WTC11 (cell line): Measurements from ENCODE around the gene FTMT. TPM values are rescaled to one million over a fixed set of nuclear protein-coding genes. Genes with fewer than 3 reads are reported as not detected.
A peak's percentile ranks its signal among the peaks of the same experiment; 100 is the strongest.

Source experiments
- ATAC-seq: fragments of 200-7000 bp; cut with Tn5 transposase; 2 replicates; pipeline ENCODE4 v1.10.0; 2021; ENCODE audit warnings: mild to moderate bottlenecking, moderate library complexity
- CTCF ChIA-PET: fragments of 300-600 bp; sonication (Branson Sonifier 250); formaldehyde crosslinking; loops from one replicate; lab custom pipeline; 2021; ENCODE audit warnings: antibody characterized with exemption; lab: Charles Lee
- POLR2A ChIA-PET: fragments of 350-600 bp; sonication (Branson Sonifier 250); formaldehyde crosslinking; loops from one replicate; lab custom pipeline; 2021; ENCODE audit warnings: antibody characterized with exemption; lab: Charles Lee
- DNase-seq: peaks from one replicate; pipeline ENCODE4 v3.0.0; 2021; ENCODE audit warnings: low spot score
- H3K27ac Mint-ChIP-seq: 2 replicates; pipeline ENCODE4 v1.8.0; 2021; ENCODE audit warnings: mixed read lengths
- H3K27me3 Mint-ChIP-seq: 2 replicates; pipeline ENCODE4 v1.8.0; 2021; ENCODE audit warnings: low read depth, mild to moderate bottlenecking, moderate library complexity, mixed read lengths
- H3K36me3 Mint-ChIP-seq: 2 replicates; pipeline ENCODE4 v1.8.0; 2021; ENCODE audit warnings: mixed read lengths
- H3K4me1 Mint-ChIP-seq: 2 replicates; pipeline ENCODE4 v1.8.0; 2022; ENCODE audit warnings: mixed read lengths
- H3K4me3 Mint-ChIP-seq: 2 replicates; pipeline ENCODE4 v1.8.0; 2021; ENCODE audit warnings: mild to moderate bottlenecking, moderate library complexity, mixed read lengths
- H3K9me3 Mint-ChIP-seq: 2 replicates; pipeline ENCODE4 v1.8.0; 2021; ENCODE audit warnings: mixed read lengths
- CREM ChIP-seq: sonication (generic); formaldehyde crosslinking; IDR thresholded peaks from 2 replicates; pipeline ENCODE4 v1.8.1; 2022; ENCODE audit warnings: mild to moderate bottlenecking, missing genetic modification reagents, moderate library complexity
- FOXK1 ChIP-seq: sonication (generic); formaldehyde crosslinking; IDR thresholded peaks from 2 replicates; pipeline ENCODE4 v1.8.0; 2022; ENCODE audit warnings: mild to moderate bottlenecking, moderate library complexity, missing genetic modification reagents
- GABPB1 ChIP-seq: sonication (generic); formaldehyde crosslinking; IDR thresholded peaks from 2 replicates; pipeline ENCODE4 v1.8.1; 2023; ENCODE audit warnings: mild to moderate bottlenecking, missing genetic modification reagents
- JAZF1 ChIP-seq: fragments of 250-450 bp; sonication (Bioruptor Pico); IDR thresholded peaks from 2 replicates; pipeline ENCODE4 v1.9.0; 2021; ENCODE audit warnings: moderate library complexity, mild to moderate bottlenecking, inconsistent platforms
- MYBL2 ChIP-seq: sonication (generic); formaldehyde crosslinking; IDR thresholded peaks from 2 replicates; pipeline ENCODE4 v1.8.1; 2023; ENCODE audit warnings: mild to moderate bottlenecking, moderate library complexity, missing genetic modification reagents
- SMAD3 ChIP-seq: sonication (generic); formaldehyde crosslinking; IDR thresholded peaks from 2 replicates; pipeline ENCODE4 v1.8.0; 2022; ENCODE audit warnings: missing genetic modification reagents, mild to moderate bottlenecking, borderline replicate concordance
- TCF7 ChIP-seq: sonication (generic); formaldehyde crosslinking; IDR thresholded peaks from 2 replicates; pipeline ENCODE4 v1.8.0; 2022; ENCODE audit warnings: mild to moderate bottlenecking, low read depth, missing genetic modification reagents, moderate library complexity
- ZNF416 ChIP-seq: fragments of 250-450 bp; sonication (Bioruptor Pico); IDR thresholded peaks from 2 replicates; pipeline ENCODE4 v1.9.0; 2021; ENCODE audit warnings: mild to moderate bottlenecking, inconsistent platforms
- ZNF423 ChIP-seq: fragments of 250-450 bp; sonication (Bioruptor Pico); IDR thresholded peaks from 2 replicates; pipeline ENCODE4 v2.1.2; 2022; ENCODE audit warnings: mild to moderate bottlenecking, moderate library complexity
- total RNA-seq: library from RNA; stranded (reverse); gene quantifications from 3 replicates; pipeline ENCODE4 v1.2.3, GENCODE V29; 2021
- TF ChIP-seq, protein P1 (sequence below): sonication (generic); formaldehyde crosslinking; IDR thresholded peaks from 2 replicates; pipeline ENCODE4 v1.8.1; 2023; ENCODE audit warnings: mild to moderate bottlenecking, missing genetic modification reagents
- TF ChIP-seq, protein P2 (sequence below): fragments of 250-450 bp; sonication (Bioruptor Pico); IDR thresholded peaks from 2 replicates; pipeline ENCODE4 v1.9.0; 2021; ENCODE audit warnings: mild to moderate bottlenecking
- TF ChIP-seq, protein P3 (sequence below): sonication (generic); formaldehyde crosslinking; IDR thresholded peaks from 2 replicates; pipeline ENCODE4 v1.8.0; 2022; ENCODE audit warnings: missing genetic modification reagents
- TF ChIP-seq, protein P4 (sequence below): sonication (generic); formaldehyde crosslinking; IDR thresholded peaks from 2 replicates; pipeline ENCODE4 v1.8.0; 2022; ENCODE audit warnings: mild to moderate bottlenecking, missing genetic modification reagents
- TF ChIP-seq, protein P5 (sequence below): sonication (generic); formaldehyde crosslinking; IDR thresholded peaks from 2 replicates; pipeline ENCODE4 v1.8.1; 2022; ENCODE audit warnings: low read depth, mild to moderate bottlenecking, moderate library complexity, missing genetic modification reagents, borderline replicate concordance
- TF ChIP-seq, protein P6 (sequence below): sonication (generic); formaldehyde crosslinking; IDR thresholded peaks from 2 replicates; pipeline ENCODE4 v1.8.1; 2023; ENCODE audit warnings: mild to moderate bottlenecking, missing genetic modification reagents, moderate library complexity
- TF ChIP-seq, protein P7 (sequence below): sonication (generic); formaldehyde crosslinking; IDR thresholded peaks from 2 replicates; pipeline ENCODE4 v1.8.1; 2023; ENCODE audit warnings: mild to moderate bottlenecking, moderate library complexity, missing genetic modification reagents
- TF ChIP-seq, protein P8 (sequence below): fragments of 250-450 bp; sonication (Bioruptor Pico); IDR thresholded peaks from 2 replicates; pipeline ENCODE4 v1.9.0; 2021; ENCODE audit warnings: mild to moderate bottlenecking

FTMT gene
- total RNA-seq, 1 experiment from 2014 or later: not detected

DNA sequence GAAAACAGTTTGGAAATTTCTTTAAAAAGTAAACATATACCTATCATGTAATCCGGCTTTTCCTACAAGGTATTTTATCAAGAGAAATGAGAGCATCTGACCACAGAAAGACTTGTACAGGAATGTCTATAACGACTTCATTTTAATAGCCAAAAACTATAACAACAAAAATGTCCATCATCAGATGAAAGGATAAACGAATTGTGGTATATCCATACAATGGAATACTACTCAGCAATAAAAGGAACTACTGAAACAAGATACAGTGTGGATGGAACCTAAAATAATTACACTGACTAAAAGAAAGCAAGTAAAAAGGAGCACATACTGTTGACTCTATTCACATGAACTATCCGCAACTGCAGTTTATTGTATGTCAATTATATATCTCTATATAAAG, 1.4 kb upstream of the FTMT start (continued):
- TF ChIP-seq, protein P1, sequence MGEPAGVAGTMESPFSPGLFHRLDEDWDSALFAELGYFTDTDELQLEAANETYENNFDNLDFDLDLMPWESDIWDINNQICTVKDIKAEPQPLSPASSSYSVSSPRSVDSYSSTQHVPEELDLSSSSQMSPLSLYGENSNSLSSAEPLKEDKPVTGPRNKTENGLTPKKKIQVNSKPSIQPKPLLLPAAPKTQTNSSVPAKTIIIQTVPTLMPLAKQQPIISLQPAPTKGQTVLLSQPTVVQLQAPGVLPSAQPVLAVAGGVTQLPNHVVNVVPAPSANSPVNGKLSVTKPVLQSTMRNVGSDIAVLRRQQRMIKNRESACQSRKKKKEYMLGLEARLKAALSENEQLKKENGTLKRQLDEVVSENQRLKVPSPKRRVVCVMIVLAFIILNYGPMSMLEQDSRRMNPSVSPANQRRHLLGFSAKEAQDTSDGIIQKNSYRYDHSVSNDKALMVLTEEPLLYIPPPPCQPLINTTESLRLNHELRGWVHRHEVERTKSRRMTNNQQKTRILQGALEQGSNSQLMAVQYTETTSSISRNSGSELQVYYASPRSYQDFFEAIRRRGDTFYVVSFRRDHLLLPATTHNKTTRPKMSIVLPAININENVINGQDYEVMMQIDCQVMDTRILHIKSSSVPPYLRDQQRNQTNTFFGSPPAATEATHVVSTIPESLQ (CRISPR knock-in tag): no peak
- TF ChIP-seq ZNF416 (CRISPR knock-in tag) (no peak), ZNF423 (CRISPR knock-in tag) (no peak), MYBL2 (no peak), JAZF1 (CRISPR knock-in tag) (no peak)
- TF ChIP-seq, protein P2, sequence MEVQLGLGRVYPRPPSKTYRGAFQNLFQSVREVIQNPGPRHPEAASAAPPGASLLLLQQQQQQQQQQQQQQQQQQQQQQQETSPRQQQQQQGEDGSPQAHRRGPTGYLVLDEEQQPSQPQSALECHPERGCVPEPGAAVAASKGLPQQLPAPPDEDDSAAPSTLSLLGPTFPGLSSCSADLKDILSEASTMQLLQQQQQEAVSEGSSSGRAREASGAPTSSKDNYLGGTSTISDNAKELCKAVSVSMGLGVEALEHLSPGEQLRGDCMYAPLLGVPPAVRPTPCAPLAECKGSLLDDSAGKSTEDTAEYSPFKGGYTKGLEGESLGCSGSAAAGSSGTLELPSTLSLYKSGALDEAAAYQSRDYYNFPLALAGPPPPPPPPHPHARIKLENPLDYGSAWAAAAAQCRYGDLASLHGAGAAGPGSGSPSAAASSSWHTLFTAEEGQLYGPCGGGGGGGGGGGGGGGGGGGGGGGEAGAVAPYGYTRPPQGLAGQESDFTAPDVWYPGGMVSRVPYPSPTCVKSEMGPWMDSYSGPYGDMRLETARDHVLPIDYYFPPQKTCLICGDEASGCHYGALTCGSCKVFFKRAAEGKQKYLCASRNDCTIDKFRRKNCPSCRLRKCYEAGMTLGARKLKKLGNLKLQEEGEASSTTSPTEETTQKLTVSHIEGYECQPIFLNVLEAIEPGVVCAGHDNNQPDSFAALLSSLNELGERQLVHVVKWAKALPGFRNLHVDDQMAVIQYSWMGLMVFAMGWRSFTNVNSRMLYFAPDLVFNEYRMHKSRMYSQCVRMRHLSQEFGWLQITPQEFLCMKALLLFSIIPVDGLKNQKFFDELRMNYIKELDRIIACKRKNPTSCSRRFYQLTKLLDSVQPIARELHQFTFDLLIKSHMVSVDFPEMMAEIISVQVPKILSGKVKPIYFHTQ (CRISPR knock-in tag): no peak
- TF ChIP-seq, protein P3, sequence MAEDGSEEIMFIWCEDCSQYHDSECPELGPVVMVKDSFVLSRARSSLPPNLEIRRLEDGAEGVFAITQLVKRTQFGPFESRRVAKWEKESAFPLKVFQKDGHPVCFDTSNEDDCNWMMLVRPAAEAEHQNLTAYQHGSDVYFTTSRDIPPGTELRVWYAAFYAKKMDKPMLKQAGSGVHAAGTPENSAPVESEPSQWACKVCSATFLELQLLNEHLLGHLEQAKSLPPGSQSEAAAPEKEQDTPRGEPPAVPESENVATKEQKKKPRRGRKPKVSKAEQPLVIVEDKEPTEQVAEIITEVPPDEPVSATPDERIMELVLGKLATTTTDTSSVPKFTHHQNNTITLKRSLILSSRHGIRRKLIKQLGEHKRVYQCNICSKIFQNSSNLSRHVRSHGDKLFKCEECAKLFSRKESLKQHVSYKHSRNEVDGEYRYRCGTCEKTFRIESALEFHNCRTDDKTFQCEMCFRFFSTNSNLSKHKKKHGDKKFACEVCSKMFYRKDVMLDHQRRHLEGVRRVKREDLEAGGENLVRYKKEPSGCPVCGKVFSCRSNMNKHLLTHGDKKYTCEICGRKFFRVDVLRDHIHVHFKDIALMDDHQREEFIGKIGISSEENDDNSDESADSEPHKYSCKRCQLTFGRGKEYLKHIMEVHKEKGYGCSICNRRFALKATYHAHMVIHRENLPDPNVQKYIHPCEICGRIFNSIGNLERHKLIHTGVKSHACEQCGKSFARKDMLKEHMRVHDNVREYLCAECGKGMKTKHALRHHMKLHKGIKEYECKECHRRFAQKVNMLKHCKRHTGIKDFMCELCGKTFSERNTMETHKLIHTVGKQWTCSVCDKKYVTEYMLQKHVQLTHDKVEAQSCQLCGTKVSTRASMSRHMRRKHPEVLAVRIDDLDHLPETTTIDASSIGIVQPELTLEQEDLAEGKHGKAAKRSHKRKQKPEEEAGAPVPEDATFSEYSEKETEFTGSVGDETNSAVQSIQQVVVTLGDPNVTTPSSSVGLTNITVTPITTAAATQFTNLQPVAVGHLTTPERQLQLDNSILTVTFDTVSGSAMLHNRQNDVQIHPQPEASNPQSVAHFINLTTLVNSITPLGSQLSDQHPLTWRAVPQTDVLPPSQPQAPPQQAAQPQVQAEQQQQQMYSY (CRISPR knock-in tag): no peak
- TF ChIP-seq, protein P4, sequence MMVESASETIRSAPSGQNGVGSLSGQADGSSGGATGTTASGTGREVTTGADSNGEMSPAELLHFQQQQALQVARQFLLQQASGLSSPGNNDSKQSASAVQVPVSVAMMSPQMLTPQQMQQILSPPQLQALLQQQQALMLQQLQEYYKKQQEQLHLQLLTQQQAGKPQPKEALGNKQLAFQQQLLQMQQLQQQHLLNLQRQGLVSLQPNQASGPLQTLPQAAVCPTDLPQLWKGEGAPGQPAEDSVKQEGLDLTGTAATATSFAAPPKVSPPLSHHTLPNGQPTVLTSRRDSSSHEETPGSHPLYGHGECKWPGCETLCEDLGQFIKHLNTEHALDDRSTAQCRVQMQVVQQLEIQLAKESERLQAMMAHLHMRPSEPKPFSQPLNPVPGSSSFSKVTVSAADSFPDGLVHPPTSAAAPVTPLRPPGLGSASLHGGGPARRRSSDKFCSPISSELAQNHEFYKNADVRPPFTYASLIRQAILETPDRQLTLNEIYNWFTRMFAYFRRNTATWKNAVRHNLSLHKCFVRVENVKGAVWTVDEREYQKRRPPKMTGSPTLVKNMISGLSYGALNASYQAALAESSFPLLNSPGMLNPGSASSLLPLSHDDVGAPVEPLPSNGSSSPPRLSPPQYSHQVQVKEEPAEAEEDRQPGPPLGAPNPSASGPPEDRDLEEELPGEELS (CRISPR knock-in tag): no peak

DNA sequence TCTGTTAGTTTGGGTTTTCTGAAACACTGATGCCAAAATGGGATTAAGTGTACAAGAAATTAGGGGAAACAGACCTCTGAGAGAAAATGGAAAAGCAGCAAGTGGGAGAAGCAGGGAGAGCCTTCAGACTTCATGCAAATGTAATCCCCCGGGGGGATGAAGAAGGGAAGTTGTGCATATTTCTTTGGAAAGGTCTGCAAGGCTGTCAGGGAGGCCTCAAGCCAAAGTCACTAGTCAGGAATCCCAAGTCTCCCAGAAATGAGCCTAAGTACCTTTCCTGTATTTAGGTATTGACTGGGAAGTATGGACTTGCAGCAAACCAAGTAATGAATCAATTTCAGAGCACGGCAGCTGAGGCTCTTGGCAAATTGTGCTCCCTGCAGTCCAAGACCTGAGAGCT, 2.2 kb downstream of the FTMT start:
- Mint-ChIP-seq H3K27ac (no peak overlapping the region), H3K9me3 (peaks cover 11% of the 10 kb centered on the region), H3K4me1 (peaks cover 9% of the 10 kb centered on the region)
- TF ChIP-seq SMAD3 (no peak), TCF7 (no peak), CREM (CRISPR knock-in tag) (no peak), GABPB1 (no peak), FOXK1 (CRISPR knock-in tag) (no peak)
- TF ChIP-seq, protein P5, sequence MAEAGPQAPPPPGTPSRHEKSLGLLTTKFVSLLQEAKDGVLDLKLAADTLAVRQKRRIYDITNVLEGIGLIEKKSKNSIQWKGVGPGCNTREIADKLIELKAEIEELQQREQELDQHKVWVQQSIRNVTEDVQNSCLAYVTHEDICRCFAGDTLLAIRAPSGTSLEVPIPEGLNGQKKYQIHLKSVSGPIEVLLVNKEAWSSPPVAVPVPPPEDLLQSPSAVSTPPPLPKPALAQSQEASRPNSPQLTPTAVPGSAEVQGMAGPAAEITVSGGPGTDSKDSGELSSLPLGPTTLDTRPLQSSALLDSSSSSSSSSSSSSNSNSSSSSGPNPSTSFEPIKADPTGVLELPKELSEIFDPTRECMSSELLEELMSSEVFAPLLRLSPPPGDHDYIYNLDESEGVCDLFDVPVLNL (CRISPR knock-in tag): no peak
- TF ChIP-seq, protein P6, sequence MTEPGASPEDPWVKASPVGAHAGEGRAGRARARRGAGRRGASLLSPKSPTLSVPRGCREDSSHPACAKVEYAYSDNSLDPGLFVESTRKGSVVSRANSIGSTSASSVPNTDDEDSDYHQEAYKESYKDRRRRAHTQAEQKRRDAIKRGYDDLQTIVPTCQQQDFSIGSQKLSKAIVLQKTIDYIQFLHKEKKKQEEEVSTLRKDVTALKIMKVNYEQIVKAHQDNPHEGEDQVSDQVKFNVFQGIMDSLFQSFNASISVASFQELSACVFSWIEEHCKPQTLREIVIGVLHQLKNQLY: no peak
- TF ChIP-seq, protein P7, sequence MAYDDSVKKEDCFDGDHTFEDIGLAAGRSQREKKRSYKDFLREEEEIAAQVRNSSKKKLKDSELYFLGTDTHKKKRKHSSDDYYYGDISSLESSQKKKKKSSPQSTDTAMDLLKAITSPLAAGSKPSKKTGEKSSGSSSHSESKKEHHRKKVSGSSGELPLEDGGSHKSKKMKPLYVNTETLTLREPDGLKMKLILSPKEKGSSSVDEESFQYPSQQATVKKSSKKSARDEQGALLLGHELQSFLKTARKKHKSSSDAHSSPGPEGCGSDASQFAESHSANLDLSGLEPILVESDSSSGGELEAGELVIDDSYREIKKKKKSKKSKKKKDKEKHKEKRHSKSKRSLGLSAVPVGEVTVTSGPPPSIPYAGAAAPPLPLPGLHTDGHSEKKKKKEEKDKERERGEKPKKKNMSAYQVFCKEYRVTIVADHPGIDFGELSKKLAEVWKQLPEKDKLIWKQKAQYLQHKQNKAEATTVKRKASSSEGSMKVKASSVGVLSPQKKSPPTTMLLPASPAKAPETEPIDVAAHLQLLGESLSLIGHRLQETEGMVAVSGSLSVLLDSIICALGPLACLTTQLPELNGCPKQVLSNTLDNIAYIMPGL (CRISPR knock-in tag): no peak
- TF ChIP-seq, protein P8, sequence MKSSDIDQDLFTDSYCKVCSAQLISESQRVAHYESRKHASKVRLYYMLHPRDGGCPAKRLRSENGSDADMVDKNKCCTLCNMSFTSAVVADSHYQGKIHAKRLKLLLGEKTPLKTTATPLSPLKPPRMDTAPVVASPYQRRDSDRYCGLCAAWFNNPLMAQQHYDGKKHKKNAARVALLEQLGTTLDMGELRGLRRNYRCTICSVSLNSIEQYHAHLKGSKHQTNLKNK (CRISPR knock-in tag): no peak
- TF ChIP-seq, all 79 proteins: peak for 0
- ChIA-PET CTCF (no interaction called here), POLR2A (no interaction called here)
- ATAC-seq (peak; percentile 73), DNase-seq (no peak)
- H3K36me3 Mint-ChIP-seq: peaks cover 5% of the 10 kb centered on the region; the same call in 1 of the 2 replicates
- H3K27me3 Mint-ChIP-seq: no peaks in the 10 kb centered on the region
- no peak overlapping the region for H3K4me3 Mint-ChIP-seq
